ENCODE measurements around the gene GNB1L.

GNB1L gene

DNA sequence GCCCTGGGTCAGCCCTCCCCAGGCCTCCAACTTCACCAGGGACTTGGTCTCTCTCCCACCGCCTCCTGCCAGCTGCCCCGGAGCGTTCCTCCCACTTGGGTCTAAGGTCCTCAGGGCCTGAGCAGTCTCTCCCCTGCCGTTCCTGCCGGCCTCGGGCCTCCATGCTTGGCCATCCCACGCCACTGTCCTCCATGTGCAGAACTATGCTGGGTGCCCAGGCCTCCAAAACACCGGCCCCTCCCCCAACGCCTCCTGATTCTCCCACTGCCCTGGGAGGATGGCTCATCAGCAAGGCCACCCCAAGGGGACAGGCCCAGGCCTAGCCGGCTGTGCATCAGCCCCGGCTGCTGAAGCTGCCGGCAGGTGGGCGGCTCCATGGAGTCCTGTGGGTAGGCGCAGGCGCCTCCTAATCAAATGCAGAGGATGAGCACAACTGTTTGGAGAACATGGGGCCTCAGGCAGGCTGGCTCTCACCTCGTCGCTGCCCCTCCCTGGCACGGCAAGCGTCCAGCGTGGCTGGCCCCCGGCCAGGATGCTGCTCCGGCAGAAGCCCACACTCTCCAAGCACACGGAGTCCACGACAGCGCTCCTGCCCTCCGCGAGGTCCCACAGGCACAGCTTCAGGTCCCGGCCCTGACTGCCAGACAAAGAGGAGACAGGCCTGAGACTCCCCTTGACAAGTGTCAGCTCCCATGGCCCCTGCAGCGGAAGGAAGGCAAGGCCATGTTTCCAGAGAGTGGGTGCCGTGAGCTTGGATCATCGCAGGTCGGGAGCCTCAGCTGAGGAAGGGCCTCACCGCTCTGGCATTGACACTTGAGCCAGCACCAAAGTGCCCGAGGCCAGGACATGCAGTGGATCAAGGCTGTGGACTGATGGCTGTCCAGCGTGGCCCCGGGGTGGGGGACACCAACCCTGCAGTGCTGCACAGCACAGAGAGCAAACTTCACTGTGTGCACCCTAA lies 42.6 kb downstream of the GNB1L start:
- no peak for DNase-seq (ENCODE audit: low read depth in 3 of 3, low spot score in 1 of 3)

- DNase-seq (ENCODE audit: low read depth in 3 of 3, low spot score in 1 of 3), result no peak
These were observed 43.5 kb downstream of the GNB1L start for GRCh38 chr22:19811211-19811621.

- no peak for DNase-seq (ENCODE audit: low read depth in 3 of 3, low spot score in 1 of 3)
These were observed 44.1 kb downstream of the GNB1L start for GRCh38 chr22:19810381-19811201.

DNA sequence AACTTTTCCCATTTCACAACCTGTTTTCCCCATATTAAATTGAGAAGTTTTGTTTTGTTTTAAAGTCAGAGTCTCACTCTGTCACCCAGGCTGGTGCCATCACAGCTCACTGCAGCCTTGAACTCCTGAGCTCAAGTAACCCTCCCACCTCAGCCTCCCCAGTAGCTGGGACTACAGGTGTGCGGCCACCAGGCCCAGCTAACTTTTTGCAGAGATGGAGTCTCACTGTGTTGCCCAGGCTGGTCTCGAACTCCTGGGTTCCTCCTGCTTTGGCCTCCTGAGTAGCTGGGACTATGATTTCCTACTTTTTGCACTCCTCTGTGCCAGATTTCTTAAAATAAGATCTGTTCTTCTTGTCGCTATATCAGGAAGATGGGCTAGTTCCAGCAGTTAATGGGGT lies 44.9 kb downstream of the GNB1L start:
- no peak for DNase-seq (ENCODE audit: low read depth in 3 of 3, low spot score in 1 of 3)

GRCh38 chr22:19808873-19809478 lies 45.7 kb downstream of the GNB1L start:
- no peak for DNase-seq (ENCODE audit: low read depth in 3 of 3, low spot score in 1 of 3)

DNA sequence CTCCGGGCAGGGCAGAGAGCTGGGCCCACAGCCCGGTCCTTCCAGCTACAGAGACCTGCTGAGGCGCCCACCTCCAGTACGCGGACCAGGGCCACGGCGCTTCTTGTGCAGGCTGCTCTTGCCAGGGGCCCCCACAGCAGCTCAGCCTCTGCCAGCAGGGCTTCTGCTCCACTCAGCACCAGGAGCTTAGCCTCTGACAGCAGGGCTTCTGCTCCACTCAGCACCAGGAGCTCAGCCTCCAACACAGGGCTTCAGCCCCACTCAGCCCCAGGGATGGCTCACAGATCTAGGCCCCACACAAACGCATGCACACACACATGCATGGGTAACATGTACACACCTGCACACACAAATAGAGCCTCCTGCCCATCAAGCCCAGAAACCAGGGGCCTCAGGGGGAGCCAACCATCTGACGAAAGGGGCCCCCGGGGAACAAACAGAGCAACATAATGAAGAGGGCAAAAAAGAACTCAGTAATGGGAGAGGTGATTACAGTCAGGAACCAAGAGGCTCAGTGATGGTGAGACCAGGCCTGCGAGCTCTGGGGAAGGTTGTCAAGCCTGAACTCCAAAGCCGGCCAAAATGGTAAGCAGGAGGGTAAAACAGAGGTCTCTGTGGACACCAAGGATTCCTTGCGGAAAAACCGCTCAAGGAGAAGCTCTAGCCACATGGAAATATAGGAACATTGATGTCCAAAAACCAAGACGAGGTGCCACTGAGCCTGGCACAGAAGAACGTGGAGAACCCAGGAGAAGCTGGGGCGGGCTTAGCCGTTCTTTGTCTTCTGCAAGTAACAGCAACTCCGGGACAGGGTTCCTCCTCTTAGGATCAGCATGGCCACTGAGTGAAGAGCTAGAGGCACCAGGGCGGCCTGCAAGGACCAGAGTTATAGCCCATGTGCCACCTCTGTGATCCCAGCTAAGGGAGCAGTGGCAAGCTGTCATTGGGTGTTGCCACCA lies 46.5 kb downstream of the GNB1L start:
- DNase-seq (ENCODE audit: low read depth in 3 of 3, low spot score in 1 of 3), result no peak

DNA sequence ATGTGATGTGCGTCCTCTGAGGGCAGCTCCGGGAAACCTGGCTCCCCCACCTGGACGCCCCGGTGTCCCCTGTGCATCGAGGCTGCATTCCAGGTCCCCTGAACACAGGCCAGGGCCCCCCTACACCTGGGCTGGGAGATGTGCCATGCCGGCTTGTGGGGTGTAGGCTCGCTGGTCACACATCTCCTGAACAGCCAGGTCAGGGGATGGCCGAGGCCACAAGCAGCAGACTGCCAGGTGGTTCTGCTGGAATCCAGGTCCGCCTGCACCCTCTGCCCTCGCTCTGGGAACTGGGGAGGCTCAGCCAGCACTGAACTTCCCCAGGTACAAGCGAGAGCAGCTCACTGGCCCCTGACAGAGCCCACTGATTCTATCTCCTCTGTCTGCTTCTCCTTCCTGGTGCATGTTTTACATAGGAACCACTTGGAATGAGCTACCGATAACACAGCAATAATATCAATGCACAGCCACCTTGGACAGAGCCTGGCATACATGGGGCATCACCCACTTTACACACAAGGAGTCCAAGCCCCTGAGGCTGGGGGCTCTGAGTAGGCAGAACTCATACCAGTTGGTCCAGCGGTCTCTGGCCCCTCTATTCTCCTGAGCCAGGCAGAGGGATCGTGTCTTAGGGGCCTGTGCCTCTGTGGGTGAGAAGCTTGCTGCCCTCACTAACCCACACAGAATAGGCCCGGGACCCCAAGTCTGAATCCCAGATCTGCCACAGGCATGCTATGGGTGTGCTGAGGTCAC lies 47.3 kb downstream of the GNB1L start:
- no peak for DNase-seq (ENCODE audit: low read depth in 3 of 3, low spot score in 1 of 3)

DNA sequence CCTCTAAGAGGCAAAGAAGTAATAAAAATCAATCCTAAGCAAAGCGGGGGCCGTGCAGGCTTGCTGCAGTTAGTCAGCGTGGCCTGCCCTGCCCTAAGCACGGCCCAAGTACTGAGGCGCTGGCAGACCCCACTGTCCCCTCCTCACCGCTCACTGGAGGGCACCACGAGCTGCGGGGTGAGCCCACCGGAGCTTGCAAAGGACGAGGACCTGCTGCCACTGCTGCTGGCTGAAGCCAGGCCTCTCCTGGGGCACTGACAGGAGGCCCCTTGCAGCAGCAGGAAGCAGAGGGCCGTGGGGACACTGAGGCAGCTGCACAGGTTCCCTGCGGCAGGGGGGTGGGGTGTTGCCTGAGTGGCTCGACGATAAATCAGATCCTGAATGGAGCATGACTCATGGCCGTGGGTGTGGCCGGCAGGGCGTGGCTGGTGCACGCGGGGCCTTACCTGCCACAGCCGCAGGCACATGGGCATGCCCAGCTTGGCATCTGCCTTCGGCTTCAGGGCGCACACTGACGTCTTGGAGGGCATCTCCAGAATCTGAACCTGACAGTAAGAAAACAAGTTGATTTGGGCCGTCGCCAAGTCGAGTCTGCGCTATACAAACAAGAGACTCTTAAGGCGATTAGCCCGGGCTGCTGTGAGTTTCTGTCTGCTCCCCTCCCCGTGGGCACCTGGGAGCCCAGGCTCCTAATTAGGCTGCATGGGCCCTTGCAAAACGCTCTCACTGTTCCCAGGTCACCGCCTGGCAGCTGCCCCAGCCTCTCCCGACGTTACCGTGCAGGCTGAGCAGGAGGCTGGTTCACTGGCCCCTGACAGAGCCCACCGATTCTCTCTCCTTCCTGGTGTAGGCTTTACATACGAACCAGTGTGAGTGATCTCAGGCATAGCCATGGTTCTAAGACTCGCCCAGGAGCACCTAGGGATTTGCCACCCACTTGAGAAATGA lies 48.2 kb downstream of the GNB1L start:
- no peak for DNase-seq (ENCODE audit: low read depth in 3 of 3, low spot score in 1 of 3)

- DNase-seq (ENCODE audit: low read depth in 3 of 3, low spot score in 1 of 3), result no peak
These were observed 48.9 kb downstream of the GNB1L start for GRCh38 chr22:19805821-19806212.

GRCh38 chr22:19803736-19804267 lies 50.9 kb downstream of the GNB1L start:
- DNase-seq (ENCODE audit: low read depth in 3 of 3, low spot score in 1 of 3), result no peak

- DNase-seq (ENCODE audit: low read depth in 3 of 3, low spot score in 1 of 3), result no peak
These were observed 51.6 kb downstream of the GNB1L start for GRCh38 chr22:19802894-19803735.

DNA sequence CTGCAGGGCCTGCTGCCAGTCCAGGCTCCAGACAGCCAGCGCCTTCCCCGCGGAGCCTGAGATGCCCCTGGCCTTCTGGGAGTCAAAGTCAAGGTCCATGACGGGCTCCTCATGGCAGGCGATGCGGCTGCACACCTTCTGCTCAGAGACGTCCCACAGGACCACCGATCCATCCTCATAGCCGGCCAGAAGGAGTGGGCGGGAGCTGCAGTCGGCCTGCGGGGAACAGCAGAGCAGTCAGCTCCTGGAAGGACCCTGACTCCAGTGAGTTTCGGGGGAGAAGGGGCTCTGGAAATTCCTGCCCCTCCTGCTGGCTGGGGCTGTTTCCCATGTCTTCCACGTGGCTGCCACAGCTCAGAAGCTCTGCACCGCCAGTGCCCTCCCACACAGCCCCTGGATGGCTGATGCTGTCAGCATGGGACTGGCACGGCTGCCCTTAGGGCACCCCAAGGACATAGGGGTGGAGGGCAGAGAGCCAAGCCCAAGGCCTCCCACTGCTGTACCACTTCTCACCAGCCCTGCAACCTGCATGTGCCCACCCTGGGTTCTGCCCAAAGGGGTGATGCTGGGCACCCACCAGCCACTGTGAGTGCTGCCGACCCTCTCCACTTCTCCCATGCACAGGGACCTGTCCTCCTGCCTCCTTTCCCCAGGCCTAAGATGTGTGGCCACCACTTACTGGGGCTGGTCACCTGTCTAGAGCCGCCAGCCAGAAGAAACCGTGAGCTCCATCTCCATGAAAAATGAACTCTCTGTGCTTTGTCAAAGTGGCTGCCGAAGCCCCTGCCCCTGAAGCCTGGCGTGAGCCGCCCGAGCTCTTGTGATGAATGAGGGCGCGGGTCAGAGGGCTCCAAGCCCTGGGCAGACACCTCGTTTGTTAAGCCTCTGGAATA lies 52.4 kb downstream of the GNB1L start:
- DNase-seq (ENCODE audit: low read depth in 3 of 3, low spot score in 1 of 3), result no peak

DNA sequence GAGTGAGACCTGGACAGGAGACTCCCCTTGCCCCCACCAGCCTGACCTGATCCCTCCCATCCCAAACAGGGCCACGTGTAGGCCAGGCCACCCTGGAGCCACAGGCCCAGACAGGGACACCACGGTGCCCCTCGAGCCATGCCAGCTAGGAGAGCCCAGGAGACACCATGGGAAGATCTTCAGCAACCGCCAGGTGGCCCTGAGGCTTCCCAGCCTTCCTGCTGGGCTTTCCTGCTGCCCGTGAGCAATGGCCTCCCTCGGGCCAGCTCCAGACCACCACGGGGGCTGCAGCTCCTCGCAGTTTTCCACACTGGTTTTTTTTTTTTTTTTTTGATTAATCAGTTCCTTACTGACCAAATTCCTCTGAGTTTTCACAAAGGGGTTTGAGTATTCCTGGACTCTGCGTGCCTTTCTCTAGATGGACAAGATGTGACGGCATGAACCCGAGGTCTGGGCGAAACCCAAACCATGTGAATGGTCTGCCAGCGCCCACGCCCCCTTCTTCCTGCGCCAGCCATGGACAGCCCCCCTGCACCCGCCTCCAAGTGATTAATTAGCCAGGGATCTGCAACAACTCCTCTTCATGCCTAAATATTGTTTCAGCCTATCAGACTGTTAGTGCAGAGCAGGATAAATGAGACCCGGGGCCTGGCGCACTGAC lies 53.2 kb downstream of the GNB1L start:
- no peak for DNase-seq (ENCODE audit: low read depth in 3 of 3, low spot score in 1 of 3)

DNA sequence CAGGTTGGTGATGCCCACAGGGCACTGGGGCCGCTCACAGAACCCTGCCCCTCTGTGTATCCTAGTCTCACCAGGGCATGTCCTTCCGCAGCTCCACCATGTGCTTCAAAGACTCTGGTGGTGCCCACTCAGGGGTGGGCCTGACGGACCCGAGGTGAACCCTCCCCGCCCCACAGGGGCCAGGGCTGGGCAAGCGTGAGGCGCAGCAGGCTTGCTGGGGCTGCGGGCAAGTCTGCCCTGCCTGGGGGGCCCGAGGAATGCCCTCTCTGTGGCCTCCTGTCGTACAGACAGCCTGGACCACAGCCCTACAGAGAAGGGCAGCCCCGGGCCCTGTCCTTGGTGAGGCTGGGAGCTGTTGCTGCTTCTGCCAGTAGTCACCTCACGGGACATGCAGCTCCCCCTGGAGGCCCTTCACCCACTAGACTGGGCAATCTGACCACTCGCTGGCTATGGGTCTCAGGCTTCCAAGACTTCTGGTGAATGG lies 53.9 kb downstream of the GNB1L start:
- DNase-seq (ENCODE audit: low read depth in 3 of 3, low spot score in 1 of 3), result no peak

- no peak for DNase-seq (ENCODE audit: low read depth in 3 of 3, low spot score in 1 of 3)
These were observed 54.4 kb downstream of the GNB1L start for GRCh38 chr22:19800306-19800705.

Measured in stimulated activated CD4-positive, alpha-beta T cell treated with anti-CD3 and anti-CD28 coated beads, TNF-alpha, amount 100 ng/mL, for 1 hour (primary cell).